ENCODE measurements around the gene GALNT14. TPM values are rescaled to one million over a fixed set of nuclear protein-coding genes. Genes with fewer than 3 reads are reported as not detected.

Gene GALNT14
- polyA plus RNA-seq, 1 experiment, result 0.07 TPM

GRCh38 chr2:30979822-30980245 is 158.4 kb downstream of the GALNT14 start:
- ChIA-PET CTCF (no interaction called here), POLR2A (no interaction called here)
- H3K4me3 ChIP-seq (ENCODE audit: low read depth, low read length), result no peak overlapping the region
- no peaks in the 10 kb centered on the region for H3K9me3 ChIP-seq (ENCODE audit: control insufficient read depth, insufficient read depth, low read length)
- no peak for DNase-seq (ENCODE audit: low read depth, low spot score)
- H3K27ac ChIP-seq (ENCODE audit: low read depth, low read length), result no peak overlapping the region
- peaks cover 8% of the 10 kb centered on the region for H3K27me3 ChIP-seq (ENCODE audit: control insufficient read depth, insufficient read depth, low read length)
- TF ChIP-seq, protein P1, sequence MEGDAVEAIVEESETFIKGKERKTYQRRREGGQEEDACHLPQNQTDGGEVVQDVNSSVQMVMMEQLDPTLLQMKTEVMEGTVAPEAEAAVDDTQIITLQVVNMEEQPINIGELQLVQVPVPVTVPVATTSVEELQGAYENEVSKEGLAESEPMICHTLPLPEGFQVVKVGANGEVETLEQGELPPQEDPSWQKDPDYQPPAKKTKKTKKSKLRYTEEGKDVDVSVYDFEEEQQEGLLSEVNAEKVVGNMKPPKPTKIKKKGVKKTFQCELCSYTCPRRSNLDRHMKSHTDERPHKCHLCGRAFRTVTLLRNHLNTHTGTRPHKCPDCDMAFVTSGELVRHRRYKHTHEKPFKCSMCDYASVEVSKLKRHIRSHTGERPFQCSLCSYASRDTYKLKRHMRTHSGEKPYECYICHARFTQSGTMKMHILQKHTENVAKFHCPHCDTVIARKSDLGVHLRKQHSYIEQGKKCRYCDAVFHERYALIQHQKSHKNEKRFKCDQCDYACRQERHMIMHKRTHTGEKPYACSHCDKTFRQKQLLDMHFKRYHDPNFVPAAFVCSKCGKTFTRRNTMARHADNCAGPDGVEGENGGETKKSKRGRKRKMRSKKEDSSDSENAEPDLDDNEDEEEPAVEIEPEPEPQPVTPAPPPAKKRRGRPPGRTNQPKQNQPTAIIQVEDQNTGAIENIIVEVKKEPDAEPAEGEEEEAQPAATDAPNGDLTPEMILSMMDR (IDR thresholded peaks at IDR 0.05; ENCODE audit: low read depth, low read length), result no peak

- peaks cover 4% of the 10 kb centered on the region for H3K27me3 ChIP-seq (ENCODE audit: control insufficient read depth, insufficient read depth, low read length)
- H3K9me3 ChIP-seq (ENCODE audit: control insufficient read depth, insufficient read depth, low read length), result no peaks in the 10 kb centered on the region
- TF ChIP-seq, protein P1 (IDR thresholded peaks at IDR 0.05; ENCODE audit: low read depth, low read length), result no peak
- H3K4me3 ChIP-seq (ENCODE audit: low read depth, low read length), result no peak overlapping the region
- CTCF ChIA-PET, result no interaction called here
- no peak overlapping the region for H3K27ac ChIP-seq (ENCODE audit: low read depth, low read length)
- POLR2A ChIA-PET, result no interaction called here
- DNase-seq (ENCODE audit: low read depth, low spot score), result no peak
These were observed 159.4 kb downstream of the GALNT14 start for GRCh38 chr2:30978854-30979253.

DNA sequence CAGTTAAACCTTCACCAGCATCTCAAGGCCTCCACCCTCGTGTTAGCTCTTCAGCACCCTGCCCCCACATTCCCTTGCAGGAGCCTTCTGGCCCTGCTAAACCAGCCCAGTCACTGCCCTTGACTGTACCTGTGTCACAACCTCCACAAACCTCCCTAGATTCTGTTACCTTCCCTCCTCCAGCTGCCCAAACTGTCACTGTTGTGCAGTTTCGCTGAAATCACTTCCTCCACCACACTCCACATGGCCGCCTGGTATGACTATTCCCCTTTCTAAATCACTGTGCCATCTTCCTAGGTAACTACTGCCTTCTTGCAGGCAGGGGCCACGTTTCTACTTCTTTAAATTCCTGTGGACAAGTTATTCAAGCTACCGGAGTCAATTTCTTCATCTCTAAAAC is 160.2 kb downstream of the GALNT14 start:
- peaks cover 4% of the 10 kb centered on the region for H3K27me3 ChIP-seq (ENCODE audit: control insufficient read depth, insufficient read depth, low read length)
- DNase-seq (ENCODE audit: low read depth, low spot score), result no peak
- no peaks in the 10 kb centered on the region for H3K9me3 ChIP-seq (ENCODE audit: control insufficient read depth, insufficient read depth, low read length)
- ChIA-PET POLR2A (no interaction called here), CTCF (no interaction called here)
- no peak overlapping the region for H3K4me3 ChIP-seq (ENCODE audit: low read depth, low read length)
- TF ChIP-seq, protein P1 (IDR thresholded peaks at IDR 0.05; ENCODE audit: low read depth, low read length), result no peak
- no peak overlapping the region for H3K27ac ChIP-seq (ENCODE audit: low read depth, low read length)

GRCh38 chr2:30975156-30975555 is 163.1 kb downstream of the GALNT14 start:
- peaks cover 8% of the 10 kb centered on the region for H3K27me3 ChIP-seq (ENCODE audit: control insufficient read depth, insufficient read depth, low read length)
- H3K27ac ChIP-seq (ENCODE audit: low read depth, low read length), result no peak overlapping the region
- no peaks in the 10 kb centered on the region; the same call in 1 of the 2 replicates for H3K9me3 ChIP-seq (ENCODE audit: control insufficient read depth, insufficient read depth, low read length)
- ChIA-PET CTCF (interaction anchor here (1.1 kb wide), 1 partner anchor 359 kb away, joined by 3 read pairs; no protein-coding TSS in a partner anchor), POLR2A (no interaction called here)
- TF ChIP-seq, protein P1 (IDR thresholded peaks at IDR 0.05; ENCODE audit: low read depth, low read length), result no peak
- no peak overlapping the region for H3K4me3 ChIP-seq (ENCODE audit: low read depth, low read length)
- no peak for DNase-seq (ENCODE audit: low read depth, low spot score)

GRCh38 chr2:30974554-30974953 is 163.7 kb downstream of the GALNT14 start:
- H3K27me3 ChIP-seq (ENCODE audit: control insufficient read depth, insufficient read depth, low read length), result peaks cover 8% of the 10 kb centered on the region
- no peak for DNase-seq (ENCODE audit: low read depth, low spot score)
- TF ChIP-seq, protein P1 (IDR thresholded peaks at IDR 0.05; ENCODE audit: low read depth, low read length), result no peak
- H3K27ac ChIP-seq (ENCODE audit: low read depth, low read length), result no peak overlapping the region
- no peaks in the 10 kb centered on the region; the same call in 1 of the 2 replicates for H3K9me3 ChIP-seq (ENCODE audit: control insufficient read depth, insufficient read depth, low read length)
- CTCF ChIA-PET, result no interaction called here
- POLR2A ChIA-PET, result no interaction called here
- H3K4me3 ChIP-seq (ENCODE audit: low read depth, low read length), result no peak overlapping the region
